ENCODE data around the gene CREB3L1.
"Not testable (repeated sequence)": the region's sequence is repeated elsewhere in the genome, so short reads cannot be mapped to it uniquely, and the experiment has no call there.

CREB3L1 gene

DNA sequence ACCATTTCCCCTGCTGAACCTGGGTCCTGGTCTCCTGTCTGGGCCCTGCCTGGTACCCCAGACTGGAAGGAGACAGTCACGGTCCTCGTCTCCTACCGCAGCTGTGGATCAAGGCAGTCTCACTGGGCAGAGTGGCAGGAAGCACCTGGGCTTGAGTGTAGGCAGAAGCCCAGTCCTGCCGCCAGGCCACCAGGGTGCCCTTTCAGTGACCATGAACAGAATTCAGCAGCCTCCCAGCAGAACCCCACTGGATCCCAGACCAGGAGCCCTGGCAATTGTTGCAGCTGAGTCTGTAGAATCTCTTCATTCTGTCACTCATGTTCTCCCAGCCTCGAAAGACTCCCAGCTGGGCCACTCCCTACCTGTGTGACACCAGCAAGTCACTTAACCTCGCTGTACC lies 25.5 kb upstream of the CREB3L1 start:
- in situ Hi-C loops (cut with HindIII; ENCODE audit: low pct_unique_long_range_greater_than_20kb, low sequenced_read_pairs): no loop called here
- no peak for TF ChIP-seq JUND (IDR thresholded peaks at IDR 0.05; ENCODE audit: low read depth)
- DNase-seq (ENCODE audit: low read depth in 1 of 2, low spot score in 1 of 2): no peak

DNA sequence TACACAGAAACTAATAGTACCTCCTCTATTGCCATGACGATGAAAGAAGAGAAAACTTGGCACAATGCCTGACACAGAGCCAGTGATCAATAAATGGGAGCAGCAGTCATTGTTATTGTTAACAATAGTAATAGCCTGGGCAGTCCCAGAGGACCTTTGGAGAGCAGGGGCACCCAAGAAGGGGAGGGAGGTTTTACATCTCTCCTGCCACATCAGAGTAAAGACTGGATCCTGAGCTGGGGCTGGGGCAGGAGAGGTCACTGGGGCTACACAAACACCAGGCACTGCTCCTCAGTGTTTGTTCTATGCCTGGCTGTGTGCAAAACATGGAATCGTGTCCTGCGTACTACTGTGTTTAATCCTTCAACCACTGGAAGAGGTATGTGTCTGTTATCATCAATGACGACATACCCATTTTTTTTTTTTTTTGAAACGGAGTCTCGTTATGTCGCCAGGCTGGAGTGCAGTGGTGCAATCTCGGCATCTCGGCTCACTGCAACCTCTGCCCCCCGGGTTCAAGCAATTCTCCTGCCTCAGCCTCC lies 25.0 kb upstream of the CREB3L1 start:
- in situ Hi-C loops (cut with HindIII; ENCODE audit: low pct_unique_long_range_greater_than_20kb, low sequenced_read_pairs): no loop called here
- no peak for DNase-seq (ENCODE audit: low read depth in 1 of 2, low spot score in 1 of 2)
- no peak for TF ChIP-seq JUND (IDR thresholded peaks at IDR 0.05; ENCODE audit: low read depth)

DNA sequence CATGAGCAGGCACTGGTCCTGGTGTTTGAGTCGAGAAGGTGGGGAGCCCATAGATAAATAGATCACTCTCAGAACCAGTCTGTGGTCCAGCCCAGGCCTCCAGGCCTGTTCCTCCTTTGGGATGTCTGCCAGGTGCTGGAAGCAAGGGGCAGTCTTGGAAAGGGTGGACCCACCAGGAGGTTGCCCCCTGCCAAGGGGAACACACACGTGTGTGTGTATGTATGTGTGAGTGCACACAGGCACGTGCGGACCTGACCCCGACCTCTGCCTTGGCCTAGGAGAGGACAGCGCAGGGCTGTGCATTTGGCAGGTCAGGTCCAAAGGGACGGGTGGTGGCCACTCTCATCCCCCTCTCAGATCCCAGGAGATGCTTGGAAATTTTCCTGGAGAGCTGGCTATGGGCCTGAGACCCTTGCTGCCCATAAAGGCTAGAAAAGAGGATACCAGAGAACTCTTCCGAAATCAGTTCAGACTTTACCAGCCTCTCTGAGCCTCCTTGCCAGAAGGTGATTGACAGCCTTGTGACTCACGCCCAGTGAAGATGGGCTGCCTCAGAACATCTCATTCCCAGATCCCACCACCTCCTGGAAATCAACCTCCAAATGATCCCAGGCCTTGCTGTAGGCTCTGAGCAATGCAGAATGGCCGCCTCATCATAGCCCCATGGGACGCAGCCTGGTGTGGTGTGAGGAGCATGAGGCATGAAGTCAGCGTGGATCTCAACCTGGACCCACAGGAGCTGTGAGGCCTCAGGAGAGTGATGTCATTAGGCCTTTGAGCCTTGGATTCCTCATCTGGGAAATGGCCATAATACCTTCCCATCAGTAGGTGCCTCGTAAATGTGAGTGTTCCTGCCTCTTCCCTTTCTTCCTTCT lies 24.0 kb upstream of the CREB3L1 start:
- in situ Hi-C loops (cut with HindIII; ENCODE audit: low pct_unique_long_range_greater_than_20kb, low sequenced_read_pairs): no loop called here
- TF ChIP-seq JUND (IDR thresholded peaks at IDR 0.05; ENCODE audit: low read depth): no peak
- no peak for DNase-seq (ENCODE audit: low read depth in 1 of 2, low spot score in 1 of 2)

DNA sequence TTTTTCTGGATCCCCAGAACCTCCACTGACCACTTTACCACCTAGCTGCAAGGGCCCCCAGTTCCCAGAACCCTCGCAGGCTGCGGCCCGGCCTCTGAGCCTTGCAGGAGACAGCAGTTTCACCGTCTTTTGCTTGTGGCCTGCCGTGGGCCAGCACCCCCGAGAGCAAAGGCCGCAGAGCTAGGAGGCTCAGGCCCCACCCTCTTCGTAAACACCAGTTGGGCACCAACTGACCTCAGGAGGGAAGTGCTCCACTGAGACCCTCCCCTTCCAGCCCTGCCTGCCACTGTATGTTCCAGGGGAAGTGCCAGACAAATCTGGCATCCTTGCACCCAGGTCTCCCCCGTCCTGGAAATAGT lies 23.4 kb upstream of the CREB3L1 start:
- in situ Hi-C loops (cut with HindIII; ENCODE audit: low pct_unique_long_range_greater_than_20kb, low sequenced_read_pairs): no loop called here
- TF ChIP-seq JUND (IDR thresholded peaks at IDR 0.05; ENCODE audit: low read depth): no peak
- no peak for DNase-seq (ENCODE audit: low read depth in 1 of 2, low spot score in 1 of 2)

DNA sequence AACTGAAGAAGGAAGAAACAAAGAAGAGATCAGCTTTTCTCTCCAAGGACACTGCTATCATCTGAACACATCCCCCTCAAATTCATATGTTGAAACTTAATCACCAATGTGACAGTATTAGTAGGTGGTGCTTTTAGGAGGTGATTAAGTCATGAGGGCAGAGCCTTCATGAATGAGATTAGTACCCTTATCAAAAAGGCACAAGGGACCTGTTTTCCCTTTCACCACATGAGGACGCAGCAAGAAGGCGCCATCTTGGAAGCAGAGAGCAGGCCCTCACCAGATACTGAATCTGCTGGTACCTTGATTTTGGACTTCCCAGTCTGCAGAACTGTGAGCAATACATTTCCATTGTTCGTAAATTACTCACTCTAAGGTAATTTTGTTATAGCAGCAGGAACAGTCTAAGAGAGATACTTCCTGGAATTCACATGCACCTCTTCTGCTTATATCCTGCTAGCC lies 20.9 kb upstream of the CREB3L1 start:
- in situ Hi-C loops (cut with HindIII; ENCODE audit: low pct_unique_long_range_greater_than_20kb, low sequenced_read_pairs): no loop called here
- no peak for DNase-seq (ENCODE audit: low read depth in 1 of 2, low spot score in 1 of 2)
- no peak for TF ChIP-seq JUND (IDR thresholded peaks at IDR 0.05; ENCODE audit: low read depth)

DNA sequence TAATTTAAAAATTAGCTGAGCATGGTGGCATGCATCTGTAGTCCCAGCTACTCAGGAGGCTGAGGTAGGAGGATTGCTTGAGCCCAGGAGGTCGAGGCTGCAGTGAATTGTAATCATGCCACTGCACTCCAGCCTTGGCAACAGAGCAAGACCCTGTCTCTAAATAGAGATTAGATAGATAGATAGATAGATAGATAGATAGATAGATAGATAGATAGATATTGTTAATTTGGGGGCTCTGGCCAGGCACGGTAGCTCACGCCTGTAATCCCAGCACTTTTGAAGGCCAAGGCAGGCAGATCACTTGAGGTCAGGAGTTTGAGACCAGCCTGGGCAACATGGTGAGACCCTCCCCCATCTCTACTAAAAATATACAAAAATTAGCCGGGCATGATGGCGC lies 18.1 kb upstream of the CREB3L1 start:
- in situ Hi-C loops (cut with HindIII; ENCODE audit: low pct_unique_long_range_greater_than_20kb, low sequenced_read_pairs): not testable (repeated sequence)

DNA sequence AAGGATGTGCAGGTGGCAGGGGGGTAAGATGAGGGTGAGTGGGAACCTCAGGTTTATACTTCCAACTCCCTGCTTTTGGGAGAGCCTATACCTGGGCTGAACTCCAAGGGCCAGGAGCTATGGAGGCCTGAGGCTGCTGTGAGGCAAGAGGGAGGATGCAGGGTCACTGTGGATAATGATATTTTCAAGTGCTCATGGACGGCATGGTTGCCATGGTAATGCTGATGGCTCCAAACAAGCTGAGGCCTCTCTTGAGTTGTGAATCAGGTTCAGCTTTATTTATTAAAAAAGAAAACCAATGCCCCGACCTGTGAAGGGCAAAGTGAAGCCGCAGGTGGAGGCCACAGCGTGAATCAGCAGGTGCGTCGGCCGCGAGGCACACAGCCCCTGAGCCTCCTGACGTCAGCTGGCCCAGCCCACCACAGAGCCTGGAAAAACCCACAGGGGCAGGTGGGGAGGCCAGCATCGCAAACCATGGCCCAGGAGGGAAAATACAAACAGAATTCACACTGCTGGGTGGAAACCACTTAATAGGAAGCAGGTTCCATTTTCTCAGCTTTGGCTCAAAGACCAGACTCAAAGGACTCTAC lies 17.4 kb upstream of the CREB3L1 start:
- TF ChIP-seq JUND (IDR thresholded peaks at IDR 0.05; ENCODE audit: low read depth): no peak
- in situ Hi-C loops (cut with HindIII; ENCODE audit: low pct_unique_long_range_greater_than_20kb, low sequenced_read_pairs): no loop called here
- DNase-seq (ENCODE audit: low read depth in 1 of 2, low spot score in 1 of 2): no peak

More for the DNA sequence above, 18.1 kb upstream of the CREB3L1 start:
- not testable (repeated sequence) for DNase-seq (ENCODE audit: low read depth in 1 of 2, low spot score in 1 of 2)

DNA sequence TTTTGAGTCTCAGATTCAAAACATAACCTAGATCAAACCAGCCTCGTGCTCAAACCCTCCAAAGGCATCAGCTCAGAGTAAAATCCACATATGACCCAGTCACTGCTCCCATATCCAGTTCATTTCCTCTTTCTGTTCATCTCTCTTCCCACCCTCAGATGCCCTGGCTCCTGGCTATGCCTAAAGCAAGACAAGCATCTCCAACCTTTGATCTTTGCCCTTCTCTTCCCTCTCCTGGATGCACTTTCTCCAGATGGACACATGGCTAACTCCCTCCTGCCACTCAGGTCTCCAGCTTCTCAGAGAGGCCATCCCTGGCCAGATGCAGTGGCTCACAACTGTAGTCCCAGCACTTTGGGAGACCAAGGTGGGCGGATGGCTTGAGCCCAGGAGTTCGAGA lies 14.3 kb upstream of the CREB3L1 start:
- DNase-seq (ENCODE audit: low read depth in 1 of 2, low spot score in 1 of 2): no peak
- no peak for TF ChIP-seq JUND (IDR thresholded peaks at IDR 0.05; ENCODE audit: low read depth)
- in situ Hi-C loops (cut with HindIII; ENCODE audit: low pct_unique_long_range_greater_than_20kb, low sequenced_read_pairs): no loop called here

DNA sequence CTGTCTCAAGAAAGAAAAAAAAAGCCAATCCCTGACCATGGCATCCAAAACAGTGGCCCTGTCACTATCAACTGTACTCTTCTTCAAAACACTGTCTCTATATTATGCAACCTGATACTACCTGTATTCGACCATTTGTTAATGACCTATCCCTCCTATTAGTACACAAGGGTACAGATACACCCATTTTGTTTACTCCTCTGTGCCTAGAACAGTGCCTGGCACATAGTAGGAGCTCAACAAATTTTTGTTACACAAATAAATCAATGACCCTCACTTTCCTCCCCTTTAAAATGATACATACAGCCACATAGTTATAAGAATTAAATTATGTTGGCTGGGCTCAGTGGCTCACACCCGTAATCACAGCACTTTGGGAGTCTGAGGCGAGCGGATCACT lies 13.4 kb upstream of the CREB3L1 start:
- in situ Hi-C loops (cut with HindIII; ENCODE audit: low pct_unique_long_range_greater_than_20kb, low sequenced_read_pairs): no loop called here

DNA sequence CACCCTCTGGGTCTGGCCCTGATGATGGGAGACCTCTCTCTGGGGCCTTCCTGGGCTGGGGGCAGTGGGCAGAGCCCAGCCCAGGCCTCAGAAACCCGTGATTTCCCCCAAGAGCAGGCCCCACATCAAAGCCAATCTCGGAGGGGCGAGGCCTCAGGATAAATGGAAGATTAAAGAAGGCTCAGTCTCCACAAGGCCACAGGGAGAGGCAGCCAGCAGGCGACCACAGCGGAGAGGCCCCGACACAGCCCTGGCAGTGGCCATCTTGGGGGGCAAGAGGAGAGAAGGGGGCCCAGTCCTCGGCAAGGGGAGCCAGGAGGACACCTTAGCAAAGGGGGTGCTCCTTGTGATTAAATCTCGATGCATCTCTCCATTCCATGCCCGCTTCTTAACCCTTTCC lies 12.5 kb upstream of the CREB3L1 start:
- no peak for TF ChIP-seq JUND (IDR thresholded peaks at IDR 0.05; ENCODE audit: low read depth)
- DNase-seq (ENCODE audit: low read depth in 1 of 2, low spot score in 1 of 2): no peak
- in situ Hi-C loops (cut with HindIII; ENCODE audit: low pct_unique_long_range_greater_than_20kb, low sequenced_read_pairs): no loop called here

More for the DNA sequence above, 13.4 kb upstream of the CREB3L1 start:
- TF ChIP-seq JUND (IDR thresholded peaks at IDR 0.05; ENCODE audit: low read depth): no peak
- DNase-seq (ENCODE audit: low read depth in 1 of 2, low spot score in 1 of 2): no peak

DNA sequence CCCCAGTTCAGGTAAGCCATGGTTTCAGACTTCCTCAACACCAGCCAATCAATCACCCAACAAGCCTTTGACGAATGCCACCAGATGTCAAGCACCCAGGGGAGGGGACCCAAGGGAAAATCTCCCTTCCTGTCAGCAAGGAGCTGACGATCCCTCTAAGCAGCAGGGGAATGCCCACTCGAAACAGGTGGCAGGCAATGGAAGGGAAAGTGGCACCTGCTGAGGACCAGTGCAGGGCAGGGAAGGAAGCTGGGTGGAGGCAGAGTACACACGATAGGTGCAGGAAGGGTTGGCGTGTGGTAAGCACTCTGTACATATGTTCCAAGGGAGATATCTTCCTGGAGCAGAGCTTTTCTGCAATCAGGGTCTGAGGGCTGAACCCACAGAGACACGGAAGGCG lies 11.7 kb upstream of the CREB3L1 start:
- no peak for TF ChIP-seq JUND (IDR thresholded peaks at IDR 0.05; ENCODE audit: low read depth)
- in situ Hi-C loops (cut with HindIII; ENCODE audit: low pct_unique_long_range_greater_than_20kb, low sequenced_read_pairs): no loop called here
- no peak for DNase-seq (ENCODE audit: low read depth in 1 of 2, low spot score in 1 of 2)

DNA sequence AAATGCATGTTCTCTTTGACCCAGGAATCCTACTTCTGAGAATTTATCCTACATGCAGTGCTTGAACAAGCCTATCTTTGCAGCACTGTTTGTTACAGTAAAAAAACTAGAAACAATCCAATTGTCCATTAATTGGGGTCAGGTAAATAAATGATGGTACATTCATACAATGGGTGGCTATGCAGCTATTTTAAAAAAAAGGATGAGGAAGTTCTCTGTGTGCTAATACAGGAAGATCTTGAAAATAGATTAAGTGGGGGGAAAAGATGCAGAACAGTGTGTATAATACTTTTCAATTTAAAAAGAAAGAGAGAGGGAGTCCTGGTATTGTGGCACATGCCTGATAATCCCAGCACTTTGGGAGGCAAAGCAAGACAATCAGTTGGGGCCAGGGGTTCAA lies 9.5 kb upstream of the CREB3L1 start:
- no peak for TF ChIP-seq JUND (IDR thresholded peaks at IDR 0.05; ENCODE audit: low read depth)
- in situ Hi-C loops (cut with HindIII; ENCODE audit: low pct_unique_long_range_greater_than_20kb, low sequenced_read_pairs): no loop called here
- DNase-seq (ENCODE audit: low read depth in 1 of 2, low spot score in 1 of 2): no peak

DNA sequence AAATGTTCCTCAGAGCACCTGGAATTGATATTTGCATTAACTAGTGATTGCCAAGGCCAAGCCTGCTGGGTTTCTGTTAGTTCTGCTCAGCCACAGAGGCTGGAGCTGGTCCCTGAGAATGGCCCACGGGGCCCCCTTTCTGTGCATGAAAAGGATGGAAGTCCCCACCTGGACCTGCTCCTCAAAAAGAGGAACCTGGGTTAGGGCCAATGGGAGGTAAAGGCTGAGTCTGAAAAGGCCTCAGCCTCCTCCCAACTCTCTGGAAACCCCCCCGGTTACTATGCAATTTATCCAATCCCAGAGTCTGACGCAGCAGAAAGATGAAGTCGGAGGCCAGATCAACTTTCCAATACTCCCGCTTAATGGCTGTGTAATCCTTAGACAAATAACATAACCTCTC lies 6.8 kb upstream of the CREB3L1 start:
- TF ChIP-seq JUND (IDR thresholded peaks at IDR 0.05; ENCODE audit: low read depth): no peak
- DNase-seq (ENCODE audit: low read depth in 1 of 2, low spot score in 1 of 2): no peak
- in situ Hi-C loops (cut with HindIII; ENCODE audit: low pct_unique_long_range_greater_than_20kb, low sequenced_read_pairs): no loop called here
